OCI-LY3 (cell line): ENCODE data around the gene GRB14.
A peak's percentile ranks its signal among the peaks of the same experiment; 100 is the strongest.

ENCODE experiments used
- H2AFZ ChIP-seq: fragments of 200-600, 300-600 bp; shearing (Covaris generic); 2 replicates; pipeline ENCODE4 v1.6.0; 2014; ENCODE audit warnings: antibody characterized with exemption, low read depth, low read length
- H3K27ac ChIP-seq: fragments of 200-600, 300-600 bp; sonication (generic); 2 replicates; pipeline ENCODE4 v1.5.1; 2014; ENCODE audit warnings: mild to moderate bottlenecking, low read length, moderate library complexity, mixed read lengths
- H3K27me3 ChIP-seq: fragments of 200-600, 300-600 bp; sonication (generic); 2 replicates; pipeline ENCODE4 v1.6.1; 2014; ENCODE audit warnings: low read depth, low read length, mixed read lengths
- H3K36me3 ChIP-seq: fragments of 200-600, 300-600 bp; sonication (generic); replicated peaks from 2 replicates; pipeline ENCODE3; 2014; ENCODE audit warnings: low read depth, low read length, mixed read lengths
- H3K4me1 ChIP-seq: fragments of 300-600, 200-600 bp; sonication (generic); 2 replicates; pipeline ENCODE4 v1.6.1; 2014; ENCODE audit warnings: low read length, mixed read lengths
- H3K4me2 ChIP-seq: fragments of 200-600, 300-600 bp; sonication (generic); 2 replicates; pipeline ENCODE4 v1.6.1; 2014; ENCODE audit warnings: low read length, mixed read lengths
- H3K4me3 ChIP-seq: fragments of 300-600, 200-600 bp; sonication (generic); 2 replicates; pipeline ENCODE4 v1.5.1; 2014; ENCODE audit warnings: antibody characterized with exemption, mild to moderate bottlenecking, low read length, moderate library complexity
- H3K79me2 ChIP-seq: fragments of 300-600, 200-600 bp; shearing (Covaris generic); 2 replicates; pipeline ENCODE4 v1.6.1; 2014; ENCODE audit warnings: mild to moderate bottlenecking, low read length, mixed read lengths
- H3K9ac ChIP-seq: fragments of 300-600, 200-600 bp; shearing (Covaris generic); 2 replicates; pipeline ENCODE4 v1.6.0; 2014; ENCODE audit warnings: mild to moderate bottlenecking, low read length, moderate library complexity
- H3K9me3 ChIP-seq: fragments of 200-600, 300-600 bp; shearing (Covaris generic); 2 replicates; pipeline ENCODE4 v1.6.1; 2014; ENCODE audit warnings: low read length, mixed read lengths; ENCODE audit not compliant: insufficient read depth
- H4K20me1 ChIP-seq: fragments of 200-600, 300-600 bp; sonication (generic); 2 replicates; pipeline ENCODE4 v1.6.1; 2016; ENCODE audit warnings: low read length, mixed read lengths; ENCODE audit not compliant: insufficient read depth
- CTCF ChIP-seq: fragments of 200-600, 300-600 bp; sonication (generic); IDR thresholded peaks from 2 replicates; pipeline ENCODE4 v1.5.1; 2014; ENCODE audit warnings: antibody characterized with exemption, low read length, low read depth
- EZH2phosphoT487 ChIP-seq: fragments of 200-600 bp; shearing (Covaris generic); IDR thresholded peaks from 2 replicates; pipeline ENCODE4 v1.6.1; 2018; ENCODE audit warnings: antibody characterized with exemption, mixed run types, low read depth

Gene GRB14

DNA sequence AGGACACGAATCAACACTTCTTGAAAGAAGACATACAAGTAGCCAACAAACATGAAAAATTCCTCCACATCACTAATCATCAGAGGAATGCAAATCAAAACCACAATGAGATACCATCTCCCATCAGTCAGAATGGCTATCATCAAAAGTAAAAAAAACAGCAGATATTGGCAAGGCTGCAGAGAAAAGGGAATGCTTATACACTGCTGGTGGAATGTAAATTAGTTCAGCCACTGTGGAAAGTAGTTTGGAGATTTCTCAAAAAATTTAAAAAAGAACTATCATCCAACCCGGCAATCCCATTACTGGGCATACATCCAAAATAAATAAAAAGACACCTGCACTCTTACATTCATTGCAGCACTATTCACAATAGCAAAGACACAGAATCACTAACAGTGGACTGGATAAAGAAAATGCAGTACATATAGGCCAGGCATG, 78.7 kb downstream of the GRB14 start:
- Histone ChIP-seq H3K9me3 (no peaks in the 10 kb centered on the region), H3K9ac (no peak overlapping the region), H4K20me1 (no peaks in the 10 kb centered on the region), H3K4me1 (no peaks in the 10 kb centered on the region), H2AFZ (no peak overlapping the region), H3K27ac (no peak overlapping the region), H3K4me3 (no peak overlapping the region), H3K79me2 (no peaks in the 10 kb centered on the region), H3K27me3 (no peaks in the 10 kb centered on the region), H3K4me2 (no peak overlapping the region), H3K36me3 (no peaks in the 10 kb centered on the region)
- TF ChIP-seq CTCF, result no peak
- no peak for TF ChIP-seq EZH2phosphoT487

GRCh38 chr2:164538240-164538866, 82.9 kb downstream of the GRB14 start:
- H3K36me3 ChIP-seq, result no peaks in the 10 kb centered on the region
- H4K20me1 ChIP-seq, result no peaks in the 10 kb centered on the region
- H3K27ac ChIP-seq, result no peak overlapping the region
- H3K79me2 ChIP-seq, result no peaks in the 10 kb centered on the region
- no peaks in the 10 kb centered on the region for H3K27me3 ChIP-seq
- no peak overlapping the region for H2AFZ ChIP-seq
- TF ChIP-seq CTCF (peak; percentile 83), EZH2phosphoT487 (no peak)
- no peak overlapping the region for H3K4me2 ChIP-seq
- H3K4me3 ChIP-seq, result no peak overlapping the region
- no peak overlapping the region for H3K9ac ChIP-seq
- H3K9me3 ChIP-seq, result no peaks in the 10 kb centered on the region
- no peaks in the 10 kb centered on the region for H3K4me1 ChIP-seq

- Histone ChIP-seq H2AFZ (no peak overlapping the region), H3K4me1 (no peaks in the 10 kb centered on the region), H3K9me3 (no peaks in the 10 kb centered on the region), H3K9ac (no peak overlapping the region), H4K20me1 (no peaks in the 10 kb centered on the region), H3K79me2 (no peaks in the 10 kb centered on the region), H3K27ac (no peak overlapping the region), H3K4me2 (no peak overlapping the region), H3K4me3 (no peak overlapping the region), H3K27me3 (no peaks in the 10 kb centered on the region), H3K36me3 (no peaks in the 10 kb centered on the region)
- no peak for TF ChIP-seq CTCF
- TF ChIP-seq EZH2phosphoT487, result no peak
These were observed 85.8 kb downstream of the GRB14 start for GRCh38 chr2:164535280-164536025.

- no peaks in the 10 kb centered on the region for H4K20me1 ChIP-seq
- H3K27me3 ChIP-seq, result no peaks in the 10 kb centered on the region
- TF ChIP-seq EZH2phosphoT487 (no peak), CTCF (no peak)
- H3K9me3 ChIP-seq, result no peaks in the 10 kb centered on the region
- H3K79me2 ChIP-seq, result no peaks in the 10 kb centered on the region
- H3K9ac ChIP-seq, result no peak overlapping the region
- H3K4me3 ChIP-seq, result no peak overlapping the region
- H2AFZ ChIP-seq, result no peak overlapping the region
- no peak overlapping the region for H3K27ac ChIP-seq
- no peaks in the 10 kb centered on the region for H3K36me3 ChIP-seq
- no peaks in the 10 kb centered on the region for H3K4me1 ChIP-seq
- H3K4me2 ChIP-seq, result no peak overlapping the region
These were observed 90.8 kb downstream of the GRB14 start for GRCh38 chr2:164530464-164530863.
